Suprapubic skin (tissue), 3 donors: ENCODE results near the gene APC.

Experiments
- CTCF ChIP-seq, 2 donors: fragments of 200-600 bp in 1 of 2; fragments of 450-650 bp in 1 of 2; sonication (generic) in 1 of 2; IDR thresholded peaks; one replicate each; pipeline ENCODE4 v1.5.1; 2016 to 2019; ENCODE audit warnings: antibody characterized with exemption in 2 of 2, mild to moderate bottlenecking in 1 of 2, moderate library complexity in 1 of 2
- EP300 ChIP-seq: sonication (generic); formaldehyde crosslinking; IDR thresholded peaks from one replicate; pipeline ENCODE4 v1.6.1; 2017; ENCODE audit warnings: antibody characterized with exemption
- POLR2A ChIP-seq, 2 donors: fragments of 450-650 bp; IDR thresholded peaks; one replicate each; pipeline ENCODE4 v1.6.1; 2017; ENCODE audit warnings: antibody characterized with exemption in 2 of 2, mild to moderate bottlenecking in 2 of 2, moderate library complexity in 2 of 2

GRCh38 chr5:112762113-112762810, 24.6 kb downstream of the APC start:
- TF ChIP-seq POLR2A (IDR thresholded peaks at IDR 0.05), result no peak
- no peak for TF ChIP-seq CTCF (IDR thresholded peaks at IDR 0.05)
- TF ChIP-seq EP300, result no peak
